Sigmoid colon (tissue), 7 donors: Measurements from ENCODE around the gene PDZD4. TPM values are rescaled to one million over a fixed set of nuclear protein-coding genes. Genes with fewer than 3 reads are reported as not detected.

Experiments used
- DNase-seq: peaks from one replicate; pipeline ENCODE4 v3.0.0-alpha.2; 2019
- H3K27ac ChIP-seq, 4 donors: fragments of 200-600 bp; sonication (generic); one replicate each; pipeline ENCODE4 v1.5.1; 2016 to 2019; ENCODE audit warnings: mild to moderate bottlenecking in 1 of 4
- H3K27me3 ChIP-seq, 3 donors: fragments of 200-600 bp; sonication (generic); one replicate each; pipeline ENCODE4 v1.5.1; 2019; ENCODE audit warnings: mild to moderate bottlenecking in 1 of 3
- H3K36me3 ChIP-seq, 4 donors: fragments of 200-600 bp; sonication (generic); one replicate each; pipeline ENCODE4 v1.5.1; 2016 to 2019
- H3K4me1 ChIP-seq, 4 donors: fragments of 200-600 bp; sonication (generic); one replicate each; pipeline ENCODE4 v1.5.1; 2017 to 2019
- H3K4me3 ChIP-seq, 4 donors: fragments of 200-600 bp; sonication (generic); one replicate each; pipeline ENCODE4 v1.5.1; 2017 to 2019; ENCODE audit warnings: mild to moderate bottlenecking in 2 of 4, moderate library complexity in 1 of 4
- H3K9me3 ChIP-seq, 4 donors: fragments of 200-600 bp in 3 of 4; sonication (generic) in 3 of 4; one replicate each; pipeline versions ENCODE4 v1.5.1 to v1.6.1; 2013 to 2019
- CTCF ChIP-seq, 4 experiments: fragments of 450-650 bp in 3 of 4; fragments of 200-600 bp in 1 of 4; IDR thresholded peaks; one replicate each; pipeline ENCODE4 v1.5.1; 2016 to 2019; ENCODE audit warnings: antibody characterized with exemption in 4 of 4, mild to moderate bottlenecking in 3 of 4, moderate library complexity in 2 of 4
- EP300 ChIP-seq, 4 donors: sonication (generic); formaldehyde crosslinking; IDR thresholded peaks; one replicate each; pipeline ENCODE4 v1.6.1; 2017; ENCODE audit warnings: antibody characterized with exemption in 4 of 4
- POLR2A ChIP-seq, 2 donors: fragments of 450-650 bp; IDR thresholded peaks; one replicate each; pipeline ENCODE4 v1.6.1; 2016; ENCODE audit warnings: antibody characterized with exemption in 2 of 2, mild to moderate bottlenecking in 2 of 2, moderate library complexity in 2 of 2
- POLR2AphosphoS5 ChIP-seq, 4 donors: sonication (generic); formaldehyde crosslinking; IDR thresholded peaks; one replicate each; pipeline ENCODE4 v1.6.1; 2017; ENCODE audit warnings: antibody characterized with exemption in 4 of 4
- WGBS, 2 donors: extraction: QIAGEN DNeasy Blood & Tissue Kit; methylation state at CpG; one replicate each; pipeline ENCODE4 v1.1.7; 2013; 5-methylcytosine and 5-hydroxymethylcytosine counted together
- intact Hi-C: fragments of 100-400 bp; cut with DNase I; formaldehyde crosslinking; loops from one replicate; pipeline ENCODE4 v1.15.1; 2023
- polyA plus RNA-seq, 3 donors: library from polyadenylated mRNA; stranded (reverse); fragments of 200-250 nt; gene quantifications; one replicate each; pipeline ENCODE4 v1.2.3, GENCODE V29; 2013
- total RNA-seq, 4 donors: library from RNA; depleted of rRNA; stranded (reverse); fragments of >200 nt; gene quantifications; one replicate each; pipeline ENCODE4 v1.1.0, GENCODE V29; 2016
- donor health status: healthy with polysubstance abuse.
- donor health status: Bipolar disorder and iron deficiency.
- donor health status: healthy.

Gene PDZD4
- total and polyA plus RNA-seq, 7 donors = 0.46 to 24.4 (median 8.6) TPM

DNA sequence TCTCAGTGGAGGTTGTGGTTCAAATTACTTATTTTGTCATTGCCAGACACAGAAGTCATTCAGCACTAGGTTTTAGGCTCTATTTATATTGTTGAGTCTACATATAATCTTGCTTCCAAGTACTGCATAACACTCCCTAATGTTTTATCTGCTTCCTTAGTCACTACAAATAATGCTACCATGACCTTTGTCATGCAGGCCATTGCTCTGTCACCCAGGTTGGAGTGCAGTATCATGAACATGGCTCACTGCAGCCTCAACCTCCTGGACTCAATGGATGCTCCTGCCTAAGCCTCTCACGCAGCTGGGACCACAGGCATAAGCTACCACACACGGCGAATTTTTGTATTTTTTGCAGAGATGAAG lies 23.5 kb upstream of the PDZD4 start:
- no peak overlapping the region for H3K27ac ChIP-seq
- no peaks in the 10 kb centered on the region for H3K36me3 ChIP-seq
- no peak overlapping the region for H3K4me3 ChIP-seq
- H3K4me1 ChIP-seq = no peaks in the 10 kb centered on the region
- no peak for DNase-seq
- H3K9me3 ChIP-seq = no peaks in the 10 kb centered on the region
- intact Hi-C loops = no loop called here
- TF ChIP-seq POLR2A (IDR thresholded peaks at IDR 0.05) (no peak), CTCF (IDR thresholded peaks at IDR 0.05) (no peak), POLR2AphosphoS5 (IDR thresholded peaks at IDR 0.05) (no peak), EP300 (IDR thresholded peaks at IDR 0.05) (no peak)
- no peaks in the 10 kb centered on the region for H3K27me3 ChIP-seq
- WGBS, 2 donors = 85 to 94% methylated on average over 3 of the region's 3 CpGs

- Histone ChIP-seq H3K4me1 (no peaks in the 10 kb centered on the region), H3K36me3 (no peaks in the 10 kb centered on the region), H3K27me3 (no peaks in the 10 kb centered on the region), H3K4me3 (no peak overlapping the region), H3K27ac (no peak overlapping the region), H3K9me3 (no peaks in the 10 kb centered on the region)
- intact Hi-C loops = no loop called here
- no peak for DNase-seq
- WGBS, 2 donors = 75 to 79% methylated on average over 3 of the region's 3 CpGs
- no peak for TF ChIP-seq POLR2A (IDR thresholded peaks at IDR 0.05)
- TF ChIP-seq POLR2AphosphoS5 (IDR thresholded peaks at IDR 0.05) = no peak
- TF ChIP-seq CTCF (IDR thresholded peaks at IDR 0.05) = no peak
- no peak for TF ChIP-seq EP300 (IDR thresholded peaks at IDR 0.05)
These were observed 23.0 kb upstream of the PDZD4 start for GRCh38 chrX:153853180-153853901.

GRCh38 chrX:153851981-153852380 lies 21.6 kb upstream of the PDZD4 start:
- intact Hi-C loops = no loop called here
- Histone ChIP-seq H3K36me3 (no peaks in the 10 kb centered on the region), H3K9me3 (no peaks in the 10 kb centered on the region), H3K27me3 (no peaks in the 10 kb centered on the region), H3K4me3 (no peak overlapping the region), H3K4me1 (no peaks in the 10 kb centered on the region), H3K27ac (no peak overlapping the region)
- 14 to 61% methylated on average over 3 of the region's 3 CpGs for WGBS, 2 donors
- TF ChIP-seq POLR2A (IDR thresholded peaks at IDR 0.05) = no peak
- no peak for TF ChIP-seq POLR2AphosphoS5 (IDR thresholded peaks at IDR 0.05)
- no peak for TF ChIP-seq EP300 (IDR thresholded peaks at IDR 0.05)
- TF ChIP-seq CTCF (IDR thresholded peaks at IDR 0.05) = no peak
- DNase-seq = no peak

- intact Hi-C loops = no loop called here
- H3K4me1 ChIP-seq = no peaks in the 10 kb centered on the region
- no peaks in the 10 kb centered on the region for H3K9me3 ChIP-seq
- H3K36me3 ChIP-seq = no peaks in the 10 kb centered on the region
- DNase-seq = no peak
- no peak overlapping the region for H3K4me3 ChIP-seq
- no peak overlapping the region for H3K27ac ChIP-seq
- 73 to 89% methylated on average over 3 of the region's 3 CpGs for WGBS, 2 donors
- TF ChIP-seq CTCF (IDR thresholded peaks at IDR 0.05) (no peak), POLR2A (IDR thresholded peaks at IDR 0.05) (no peak), EP300 (IDR thresholded peaks at IDR 0.05) (no peak), POLR2AphosphoS5 (IDR thresholded peaks at IDR 0.05) (no peak)
- no peaks in the 10 kb centered on the region for H3K27me3 ChIP-seq
These were observed 18.0 kb upstream of the PDZD4 start for GRCh38 chrX:153848325-153848724.

- H3K4me3 ChIP-seq = no peak overlapping the region
- H3K27ac ChIP-seq = no peak overlapping the region
- no peaks in the 10 kb centered on the region for H3K27me3 ChIP-seq
- 12 to 14% methylated on average over 3 of the region's 3 CpGs for WGBS, 2 donors
- no peaks in the 10 kb centered on the region for H3K36me3 ChIP-seq
- no peak for DNase-seq
- TF ChIP-seq EP300 (IDR thresholded peaks at IDR 0.05) (no peak), CTCF (IDR thresholded peaks at IDR 0.05) (no peak), POLR2AphosphoS5 (IDR thresholded peaks at IDR 0.05) (no peak), POLR2A (IDR thresholded peaks at IDR 0.05) (no peak)
- intact Hi-C loops = no loop called here
- no peaks in the 10 kb centered on the region for H3K4me1 ChIP-seq
- H3K9me3 ChIP-seq = no peaks in the 10 kb centered on the region
These were observed 15.5 kb upstream of the PDZD4 start for GRCh38 chrX:153845842-153846241.
